ENCODE data around the gene GGA1. TPM values are rescaled to one million over a fixed set of nuclear protein-coding genes. Genes with fewer than 3 reads are reported as not detected.

The GGA1 gene
- total and polyA plus RNA-seq, 2 donors (not counting 1 experiment from before 2014, with no cell fraction given) = 18.0 to 27.9 TPM

DNA sequence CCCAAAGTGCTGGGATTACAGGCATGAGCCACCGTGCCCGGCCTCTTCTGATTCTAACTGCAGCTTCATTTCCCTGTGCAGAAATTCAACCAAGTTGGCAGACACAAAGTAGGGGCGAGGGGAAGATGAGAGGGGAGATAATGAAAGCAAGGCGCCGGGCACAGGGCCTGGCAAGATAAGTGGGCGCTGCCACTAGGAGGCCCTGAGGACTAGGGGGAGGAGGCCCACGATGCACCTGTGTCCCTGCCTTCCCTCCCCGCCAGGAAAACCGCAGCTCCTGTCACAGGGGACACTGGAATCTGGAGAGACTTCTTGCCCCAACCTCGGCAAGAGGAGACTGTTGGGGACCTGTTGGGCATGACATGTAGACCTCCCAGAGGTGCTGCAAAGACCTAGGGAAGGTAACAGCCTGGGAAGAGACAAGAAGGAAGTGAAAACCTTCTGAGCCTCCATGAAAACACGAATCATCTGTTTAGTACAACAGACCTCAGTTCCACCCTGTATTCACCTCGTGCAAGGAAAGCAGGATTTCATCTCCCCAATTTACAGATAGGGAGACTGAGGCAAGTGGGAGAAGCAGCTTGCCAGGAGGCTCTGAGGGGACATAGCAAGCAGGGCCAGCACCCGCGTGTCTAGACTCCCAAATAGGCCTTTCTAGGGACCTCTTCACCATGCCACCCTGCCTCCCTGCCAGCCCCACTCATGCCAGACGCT, 63.7 kb downstream of the GGA1 start:
- H3K36me3 ChIP-seq (ENCODE audit: control insufficient read depth, insufficient read depth, low read length) = peaks cover 3% of the 10 kb centered on the region
- no peak overlapping the region for H2AFZ ChIP-seq (ENCODE audit: low read length)
- no peak overlapping the region for H3K4me2 ChIP-seq (ENCODE audit: extremely low read depth, insufficient read depth, low read length)
- peaks cover 2% of the 10 kb centered on the region for H3K4me1 ChIP-seq (ENCODE audit: control insufficient read depth, extremely low read depth, insufficient read depth, low read length)
- H4K20me1 ChIP-seq (ENCODE audit: control insufficient read depth, extremely low read depth, insufficient read depth, low read length) = no peaks in the 10 kb centered on the region
- DNase-seq (ENCODE audit: low read depth in 2 of 2) = no peak
- TF ChIP-seq, protein P1, sequence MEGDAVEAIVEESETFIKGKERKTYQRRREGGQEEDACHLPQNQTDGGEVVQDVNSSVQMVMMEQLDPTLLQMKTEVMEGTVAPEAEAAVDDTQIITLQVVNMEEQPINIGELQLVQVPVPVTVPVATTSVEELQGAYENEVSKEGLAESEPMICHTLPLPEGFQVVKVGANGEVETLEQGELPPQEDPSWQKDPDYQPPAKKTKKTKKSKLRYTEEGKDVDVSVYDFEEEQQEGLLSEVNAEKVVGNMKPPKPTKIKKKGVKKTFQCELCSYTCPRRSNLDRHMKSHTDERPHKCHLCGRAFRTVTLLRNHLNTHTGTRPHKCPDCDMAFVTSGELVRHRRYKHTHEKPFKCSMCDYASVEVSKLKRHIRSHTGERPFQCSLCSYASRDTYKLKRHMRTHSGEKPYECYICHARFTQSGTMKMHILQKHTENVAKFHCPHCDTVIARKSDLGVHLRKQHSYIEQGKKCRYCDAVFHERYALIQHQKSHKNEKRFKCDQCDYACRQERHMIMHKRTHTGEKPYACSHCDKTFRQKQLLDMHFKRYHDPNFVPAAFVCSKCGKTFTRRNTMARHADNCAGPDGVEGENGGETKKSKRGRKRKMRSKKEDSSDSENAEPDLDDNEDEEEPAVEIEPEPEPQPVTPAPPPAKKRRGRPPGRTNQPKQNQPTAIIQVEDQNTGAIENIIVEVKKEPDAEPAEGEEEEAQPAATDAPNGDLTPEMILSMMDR (conservative IDR thresholded peaks at IDR 0.05 in 1 of 2, IDR thresholded peaks at IDR 0.05 in 1 of 2; ENCODE audit: low read depth in 1 of 2, low read length in 2 of 2) = no peak
- no peak for TF ChIP-seq EZH2 (IDR thresholded peaks at IDR 0.05; ENCODE audit: low read length, missing control alignments)
- H3K9ac ChIP-seq (ENCODE audit: insufficient read depth, low read length) = no peak overlapping the region
- H3K79me2 ChIP-seq (ENCODE audit: control insufficient read depth, insufficient read depth, low read length) = peaks cover 17% of the 10 kb centered on the region
- no peaks in the 10 kb centered on the region for H3K9me3 ChIP-seq (ENCODE audit: control insufficient read depth, insufficient read depth, low read depth, low read length)
- no peak overlapping the region for H3K4me3 ChIP-seq (replicated peaks in 1 of 4; ENCODE audit: control extremely low read depth in 1 of 4, insufficient read depth in 1 of 4, low read depth in 3 of 4, low read length in 4 of 4)
- no peak overlapping the region for H3K27ac ChIP-seq (ENCODE audit: insufficient read depth, low read length)
- no peaks in the 10 kb centered on the region for H3K27me3 ChIP-seq (ENCODE audit: control insufficient read depth, insufficient read depth, low read length)

DNA sequence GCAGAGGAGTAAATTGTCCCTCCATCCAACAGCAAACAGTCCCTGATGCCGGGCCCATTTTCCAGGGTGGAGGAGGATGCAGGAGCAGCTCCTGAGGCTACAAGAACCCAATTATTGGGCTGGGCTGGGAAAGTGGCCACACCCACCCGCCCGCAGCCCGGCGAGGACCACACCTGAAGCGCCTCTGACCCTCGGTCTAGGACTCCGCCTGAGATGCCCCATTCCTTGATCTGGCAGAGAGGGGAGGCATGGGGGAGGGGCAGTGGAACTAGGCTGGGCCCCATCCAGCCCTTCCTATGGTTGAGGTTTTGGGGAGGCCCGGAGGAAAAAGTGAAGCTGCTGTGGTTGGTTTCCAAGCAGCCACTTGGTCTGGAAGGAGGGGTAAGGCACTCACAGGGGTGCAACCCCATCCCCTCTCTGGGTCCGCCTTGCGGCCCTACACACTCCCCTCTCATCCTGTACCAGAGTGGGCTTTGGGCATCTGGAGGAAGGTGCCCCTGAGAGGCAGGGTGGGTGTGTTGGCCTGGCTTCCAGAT, 64.4 kb downstream of the GGA1 start:
- Histone ChIP-seq H3K4me2 (ENCODE audit: extremely low read depth, insufficient read depth, low read length) (no peak overlapping the region), H4K20me1 (ENCODE audit: control insufficient read depth, extremely low read depth, insufficient read depth, low read length) (no peaks in the 10 kb centered on the region), H2AFZ (ENCODE audit: low read length) (no peak overlapping the region), H3K27me3 (ENCODE audit: control insufficient read depth, insufficient read depth, low read length) (no peaks in the 10 kb centered on the region), H3K4me1 (ENCODE audit: control insufficient read depth, extremely low read depth, insufficient read depth, low read length) (peaks cover 2% of the 10 kb centered on the region), H3K79me2 (ENCODE audit: control insufficient read depth, insufficient read depth, low read length) (peaks cover 23% of the 10 kb centered on the region), H3K27ac (ENCODE audit: insufficient read depth, low read length) (no peak overlapping the region), H3K9me3 (ENCODE audit: control insufficient read depth, insufficient read depth, low read depth, low read length) (no peaks in the 10 kb centered on the region), H3K36me3 (ENCODE audit: control insufficient read depth, insufficient read depth, low read length) (peaks cover 5% of the 10 kb centered on the region), H3K4me3 (replicated peaks in 1 of 4; ENCODE audit: control extremely low read depth in 1 of 4, insufficient read depth in 1 of 4, low read depth in 3 of 4, low read length in 4 of 4) (no peak overlapping the region), H3K9ac (ENCODE audit: insufficient read depth, low read length) (no peak overlapping the region)
- TF ChIP-seq, protein P1 (conservative IDR thresholded peaks at IDR 0.05 in 1 of 2, IDR thresholded peaks at IDR 0.05 in 1 of 2; ENCODE audit: low read depth in 1 of 2, low read length in 2 of 2) = no peak
- DNase-seq (ENCODE audit: low read depth in 2 of 2) = no peak

DNA sequence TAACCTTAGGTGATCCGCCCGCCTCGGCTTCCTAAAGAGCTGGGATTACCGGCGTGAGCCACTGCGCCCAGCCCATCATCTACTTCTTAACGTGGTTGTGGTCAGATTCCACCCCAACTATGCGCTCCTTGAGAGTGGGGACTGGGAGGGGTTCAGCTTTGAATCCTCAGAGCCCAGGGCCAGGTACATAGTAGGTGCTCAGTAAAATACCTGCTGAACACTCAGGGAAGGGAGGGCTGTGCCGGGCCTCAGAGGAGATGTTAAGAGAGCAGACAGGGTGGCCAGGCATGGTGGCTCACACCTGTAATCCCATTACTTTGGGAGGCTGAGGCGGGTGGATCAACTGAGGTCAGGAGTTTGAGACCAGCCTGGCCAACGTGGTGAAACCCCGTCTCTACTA, 65.6 kb downstream of the GGA1 start:
- Histone ChIP-seq H3K79me2 (ENCODE audit: control insufficient read depth, insufficient read depth, low read length) (peaks cover 29% of the 10 kb centered on the region), H3K9me3 (ENCODE audit: control insufficient read depth, insufficient read depth, low read depth, low read length) (no peaks in the 10 kb centered on the region), H3K4me3 (replicated peaks in 1 of 4; ENCODE audit: control extremely low read depth in 1 of 4, insufficient read depth in 1 of 4, low read depth in 3 of 4, low read length in 4 of 4) (no peak overlapping the region), H3K27me3 (ENCODE audit: control insufficient read depth, insufficient read depth, low read length) (no peaks in the 10 kb centered on the region), H3K27ac (ENCODE audit: insufficient read depth, low read length) (peak overlapping the region; percentile 52), H3K4me1 (ENCODE audit: control insufficient read depth, extremely low read depth, insufficient read depth, low read length) (peaks cover 5% of the 10 kb centered on the region), H3K9ac (ENCODE audit: insufficient read depth, low read length) (no peak overlapping the region), H2AFZ (ENCODE audit: low read length) (no peak overlapping the region), H3K4me2 (ENCODE audit: extremely low read depth, insufficient read depth, low read length) (no peak overlapping the region), H3K36me3 (ENCODE audit: control insufficient read depth, insufficient read depth, low read length) (peaks cover 11% of the 10 kb centered on the region), H4K20me1 (ENCODE audit: control insufficient read depth, extremely low read depth, insufficient read depth, low read length) (peaks cover 2% of the 10 kb centered on the region)
- no peak for TF ChIP-seq EZH2 (IDR thresholded peaks at IDR 0.05; ENCODE audit: low read length, missing control alignments)
- TF ChIP-seq, protein P1 (conservative IDR thresholded peaks at IDR 0.05 in 1 of 2, IDR thresholded peaks at IDR 0.05 in 1 of 2; ENCODE audit: low read depth in 1 of 2, low read length in 2 of 2) = no peak
- DNase-seq (ENCODE audit: low read depth in 2 of 2) = no peak
